Measurements from ENCODE around the gene NTN3. TPM values are rescaled to one million over a fixed set of nuclear protein-coding genes. Genes with fewer than 3 reads are reported as not detected.
"Not testable (repeated sequence)": the region's sequence is repeated elsewhere in the genome, so short reads cannot be mapped to it uniquely, and the experiment has no call there.

The NTN3 gene
- total RNA-seq, 1 donor from 2014 or later = 5.8 TPM

- not testable (repeated sequence) for DNase-seq
Observed at GRCh38 chr16:2479996-2480395, 8.9 kb downstream of the NTN3 start.

DNA sequence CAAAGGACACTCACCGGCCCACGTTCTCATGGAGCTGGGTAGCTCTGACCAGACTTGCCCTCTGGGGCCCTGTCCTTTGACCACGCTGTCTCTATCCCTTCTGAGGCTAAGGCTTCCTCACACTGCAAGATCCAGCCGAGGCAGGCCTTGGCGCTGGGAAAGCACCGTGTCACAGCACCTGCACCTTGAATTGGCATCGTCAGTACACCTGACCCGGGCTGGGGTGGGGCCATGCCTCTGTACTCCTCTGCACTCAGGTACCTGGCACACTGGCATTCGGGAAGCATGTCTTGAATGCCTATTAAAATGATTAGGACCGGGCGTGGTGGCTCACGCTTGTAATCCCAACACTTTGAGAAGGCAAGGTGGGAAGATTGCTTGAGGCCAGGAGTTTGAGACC lies 9.9 kb downstream of the NTN3 start:
- no peak for DNase-seq

DNA sequence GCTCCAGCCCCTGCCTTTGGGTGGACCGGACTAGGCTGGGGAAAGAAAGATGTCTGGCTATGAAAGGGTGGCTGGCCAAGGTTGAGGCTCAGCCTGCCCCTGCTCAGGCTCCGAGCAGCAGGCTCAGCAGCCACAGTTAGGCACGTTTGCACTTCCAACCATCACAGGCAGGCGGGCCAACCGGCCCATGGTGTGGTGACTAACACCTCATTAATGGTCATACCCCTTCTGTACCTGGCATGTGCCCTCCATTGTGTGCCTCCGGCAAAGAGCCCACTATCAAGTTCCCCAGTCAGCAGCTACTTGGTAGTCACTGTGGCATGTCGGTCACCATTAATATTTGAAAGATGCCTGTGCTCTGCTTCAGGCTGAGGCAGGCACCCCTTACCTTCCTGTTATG lies 10.6 kb downstream of the NTN3 start:
- no peak for DNase-seq

DNA sequence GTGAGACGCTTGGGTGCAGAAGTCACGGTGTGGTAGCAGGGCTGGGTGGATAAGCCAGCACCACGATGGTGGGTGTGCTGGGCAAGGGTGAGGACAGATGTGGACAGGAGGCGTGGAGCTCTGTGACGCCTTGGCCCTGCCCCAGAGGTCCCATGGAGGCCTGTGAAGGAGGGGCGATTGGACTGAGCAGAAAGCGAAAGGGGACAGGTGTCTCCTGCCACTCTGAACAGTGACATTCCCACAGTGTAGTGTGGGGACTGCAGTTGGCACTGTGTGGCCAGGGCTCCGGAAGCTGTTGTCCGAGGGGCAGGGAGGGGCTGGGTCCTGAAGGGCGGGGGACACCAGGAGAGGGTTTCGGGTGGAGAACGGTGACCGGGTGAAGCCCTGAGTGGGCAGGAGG lies 11.2 kb downstream of the NTN3 start:
- DNase-seq = no peak

- peak; percentile 63 for DNase-seq
Observed at GRCh38 chr16:2482708-2483534, 11.8 kb downstream of the NTN3 start.

DNA sequence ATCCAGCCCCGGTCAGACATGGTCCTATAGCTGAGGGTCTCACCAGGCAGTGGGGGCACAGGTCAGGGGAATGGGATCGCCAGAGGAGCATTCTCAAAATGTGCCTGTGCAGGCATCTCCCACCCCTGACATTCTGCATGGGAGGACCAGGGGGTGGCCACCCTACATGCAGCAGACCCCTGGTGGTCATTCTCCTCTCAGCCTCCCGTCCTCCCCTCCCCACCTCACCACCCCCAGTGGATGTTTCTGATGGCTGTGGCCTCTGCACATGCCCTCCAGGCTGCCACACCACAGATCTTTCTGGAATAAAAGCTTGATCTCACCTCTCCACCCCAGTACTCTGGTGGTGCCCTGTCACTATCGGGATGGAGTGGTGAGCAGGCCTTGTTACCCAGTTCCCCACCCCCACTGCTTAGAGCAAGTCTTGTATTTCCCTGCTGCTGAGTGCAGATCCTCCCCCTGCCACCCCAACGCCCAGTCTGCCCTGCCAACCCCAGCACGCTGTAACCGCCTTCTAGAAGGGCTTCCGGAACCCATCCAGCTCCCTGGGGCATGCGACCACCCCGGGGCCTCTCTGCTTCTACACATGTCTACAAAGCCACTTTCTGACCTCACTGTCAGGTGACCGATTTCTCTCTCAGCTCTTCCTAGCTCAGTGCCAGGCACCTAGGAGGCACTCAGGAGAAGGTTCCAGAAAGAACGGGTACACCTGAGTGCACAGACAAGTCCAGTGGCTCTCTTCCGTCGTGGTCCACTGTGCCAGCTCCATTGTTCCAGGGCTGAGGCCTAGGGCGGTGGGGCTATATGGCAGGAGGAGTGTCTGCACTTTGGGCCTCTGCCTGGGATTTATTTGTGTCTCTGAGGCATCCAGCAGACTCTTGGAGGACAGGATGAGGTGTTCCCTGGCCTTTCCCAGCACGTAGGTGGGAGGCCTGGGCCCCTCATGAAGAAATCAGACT lies 13.1 kb downstream of the NTN3 start:
- no peak for DNase-seq

DNA sequence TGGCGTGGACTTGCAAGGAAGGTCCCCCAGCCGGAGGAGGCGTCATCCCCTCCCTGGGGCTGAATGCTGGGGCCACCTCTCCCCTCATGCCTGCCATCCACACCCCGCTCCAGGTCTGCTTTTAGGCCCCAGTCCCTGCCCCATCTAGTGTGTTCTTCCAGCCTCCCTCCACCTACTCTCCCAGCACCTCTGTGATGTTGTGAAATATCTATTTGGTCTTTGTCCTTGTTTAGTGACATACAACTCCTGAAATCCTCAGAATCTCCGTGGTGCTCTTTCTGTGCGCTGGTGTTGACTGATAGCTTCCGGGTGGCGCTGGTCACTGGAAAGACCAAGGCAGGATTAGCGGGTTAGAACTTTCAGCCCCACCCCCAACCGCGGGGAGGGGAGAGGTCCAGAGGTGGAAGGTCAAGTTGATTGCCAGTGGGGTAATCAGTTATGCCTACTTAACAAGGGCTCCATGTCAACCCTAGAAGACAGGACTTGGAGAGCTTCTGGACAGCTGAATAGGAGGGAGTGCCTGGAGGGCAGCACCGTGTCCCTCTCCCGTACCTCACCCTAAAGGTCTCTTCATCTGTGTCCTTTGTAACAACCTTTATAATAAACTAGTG lies 13.9 kb downstream of the NTN3 start:
- DNase-seq = no peak

GRCh38 chr16:2485811-2486507 lies 14.9 kb downstream of the NTN3 start:
- DNase-seq = no peak

GRCh38 chr16:2486645-2487516 lies 15.8 kb downstream of the NTN3 start:
- DNase-seq = peak; percentile 55

GRCh38 chr16:2487517-2487842 lies 16.4 kb downstream of the NTN3 start:
- no peak for DNase-seq

GRCh38 chr16:2487903-2488531 lies 16.9 kb downstream of the NTN3 start:
- no peak for DNase-seq

- DNase-seq = no peak
Observed at GRCh38 chr16:2489581-2489980, 18.5 kb downstream of the NTN3 start.

GRCh38 chr16:2490190-2491105 lies 19.4 kb downstream of the NTN3 start:
- no peak for DNase-seq

DNA sequence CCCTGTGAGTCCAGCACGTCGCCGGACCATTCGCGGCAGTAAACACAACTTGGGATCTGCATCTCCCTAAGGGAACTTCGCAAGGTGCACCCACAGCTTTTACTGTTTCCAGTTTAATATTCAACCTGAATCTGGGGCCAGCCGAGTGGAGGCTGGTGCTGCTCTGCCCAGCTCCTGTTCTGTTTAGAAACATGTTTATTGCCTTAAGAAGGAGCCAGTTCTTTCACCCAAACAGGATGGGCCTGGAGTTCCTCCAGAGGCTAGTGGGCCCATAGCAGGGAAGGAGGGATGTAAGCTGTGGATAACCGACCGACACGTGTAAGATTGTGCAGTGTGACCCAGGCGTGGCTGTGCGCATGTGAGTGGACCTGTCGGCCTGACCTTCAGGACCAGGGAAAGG lies 21.2 kb downstream of the NTN3 start:
- DNase-seq = no peak

GRCh38 chr16:2493605-2494004 lies 22.5 kb downstream of the NTN3 start:
- no peak for DNase-seq

GRCh38 chr16:2494616-2495015 lies 23.5 kb downstream of the NTN3 start:
- DNase-seq = no peak

- no peak for DNase-seq
Observed at GRCh38 chr16:2495041-2495440, 23.9 kb downstream of the NTN3 start.

DNA sequence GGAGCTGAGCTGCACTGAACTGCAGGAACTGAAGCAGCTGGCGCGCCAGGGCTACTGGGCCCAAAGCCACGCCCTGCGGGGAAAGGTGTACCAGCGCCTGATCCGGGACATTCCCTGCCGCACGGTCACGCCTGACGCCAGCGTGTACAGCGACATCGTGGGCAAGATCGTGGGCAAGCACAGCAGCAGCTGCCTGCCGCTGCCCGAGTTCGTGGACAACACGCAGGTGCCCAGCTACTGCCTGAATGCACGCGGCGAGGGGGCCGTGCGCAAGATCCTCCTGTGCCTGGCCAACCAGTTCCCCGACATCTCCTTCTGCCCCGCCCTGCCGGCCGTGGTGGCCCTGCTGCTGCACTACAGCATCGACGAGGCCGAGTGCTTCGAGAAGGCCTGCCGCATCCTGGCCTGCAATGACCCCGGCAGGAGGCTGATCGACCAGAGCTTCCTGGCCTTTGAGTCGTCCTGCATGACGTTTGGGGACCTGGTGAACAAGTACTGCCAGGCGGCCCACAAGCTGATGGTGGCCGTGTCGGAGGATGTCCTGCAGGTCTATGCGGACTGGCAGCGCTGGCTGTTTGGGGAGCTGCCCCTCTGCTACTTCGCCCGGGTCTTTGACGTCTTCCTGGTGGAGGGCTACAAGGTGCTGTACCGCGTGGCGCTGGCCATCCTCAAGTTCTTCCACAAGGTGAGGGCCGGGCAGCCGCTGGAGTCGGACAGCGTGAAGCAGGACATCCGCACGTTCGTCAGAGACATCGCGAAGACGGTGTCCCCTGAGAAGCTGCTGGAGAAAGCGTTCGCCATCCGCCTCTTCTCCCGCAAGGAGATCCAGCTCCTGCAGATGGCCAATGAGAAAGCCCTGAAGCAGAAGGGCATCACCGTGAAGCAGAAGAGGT lies 25.4 kb downstream of the NTN3 start:
- DNase-seq = no peak
